Prostate gland (tissue), 2 donors: Measurements from ENCODE around the gene CYP27A1.

Experiments used
- CTCF ChIP-seq, 4 experiments: fragments of 200-600 bp in 2 of 4; fragments of 450-650 bp in 2 of 4; sonication (generic) in 2 of 4; IDR thresholded peaks; 1 replicate in 3 of 4; 2 replicates in 1 of 4; pipeline ENCODE4 v1.5.1; 2016 to 2019; ENCODE audit warnings: antibody characterized with exemption in 4 of 4, mild to moderate bottlenecking in 2 of 4, moderate library complexity in 2 of 4
- POLR2AphosphoS5 ChIP-seq: sonication (generic); formaldehyde crosslinking; IDR thresholded peaks from one replicate; pipeline ENCODE4 v1.6.1; 2017; ENCODE audit warnings: antibody characterized with exemption

DNA sequence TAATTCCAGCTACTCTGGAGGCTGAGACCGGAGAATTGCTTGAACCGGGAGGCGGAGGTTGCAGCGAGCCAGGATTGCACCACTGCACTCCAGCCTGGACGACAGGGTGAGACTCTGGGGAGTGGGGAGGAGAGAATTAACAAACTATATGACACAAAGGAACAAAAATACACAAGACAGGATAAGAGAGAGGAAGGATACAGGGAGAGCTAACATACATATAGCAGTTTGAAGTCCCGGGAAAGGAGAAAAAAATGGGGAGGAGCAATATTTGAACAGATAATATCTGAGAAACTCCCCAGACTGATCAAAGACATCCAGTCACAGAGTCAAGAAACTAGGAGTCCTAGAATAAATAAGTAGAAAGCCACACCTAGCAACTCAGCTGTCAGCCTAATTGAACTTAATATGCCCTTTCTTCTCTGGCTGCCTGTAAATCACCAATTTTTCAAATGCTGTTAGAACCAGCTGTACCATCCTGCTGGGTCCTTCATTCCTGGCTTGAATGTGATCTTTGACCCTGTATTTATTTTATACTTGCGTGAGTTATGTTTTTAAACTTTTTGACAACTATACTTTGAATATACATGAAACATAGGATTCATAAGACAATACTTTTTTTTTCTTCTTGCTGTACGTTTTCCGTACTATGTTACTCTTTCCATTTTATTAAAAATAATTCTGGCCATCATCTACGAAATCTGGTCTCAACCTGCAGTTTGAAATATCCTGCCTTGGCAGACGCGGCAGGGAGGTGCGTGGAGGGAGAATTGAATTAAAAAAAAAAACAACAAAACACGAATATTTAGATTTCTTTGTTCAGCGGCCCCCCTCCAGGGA, 876 bp upstream of the CYP27A1 start:
- TF ChIP-seq CTCF (IDR thresholded peaks at IDR 0.05) (no peak), POLR2AphosphoS5 (peak; percentile 82)
